Transverse colon (tissue), 4 donors: Measurements from ENCODE around the gene LIFR. TPM values are rescaled to one million over a fixed set of nuclear protein-coding genes. Genes with fewer than 3 reads are reported as not detected.

Source experiments
- DNase-seq: peaks from one replicate; pipeline ENCODE4 v3.0.0-alpha.2; 2019
- H3K27ac ChIP-seq, 4 donors: fragments of 200-600 bp; sonication (generic); 2 replicates each; pipeline ENCODE4 v1.5.1; 2016 to 2018; ENCODE audit warnings: inconsistent platforms in 4 of 4
- H3K27me3 ChIP-seq: fragments of 200-600 bp; sonication (generic); 2 replicates; pipeline ENCODE4 v1.5.1; 2017; ENCODE audit warnings: inconsistent platforms
- H3K36me3 ChIP-seq, 4 donors: fragments of 200-600 bp; sonication (generic); 2 replicates each; pipeline ENCODE4 v1.5.1; 2017 to 2019; ENCODE audit warnings: inconsistent platforms in 4 of 4
- H3K4me1 ChIP-seq, 4 donors: fragments of 200-600 bp; sonication (generic); 2 replicates each; pipeline ENCODE4 v1.5.1; 2017 to 2020; ENCODE audit warnings: inconsistent platforms in 4 of 4
- H3K4me3 ChIP-seq, 4 donors: fragments of 200-600 bp; sonication (generic); 1 replicate in 1 of 4; 2 replicates in 3 of 4; pipeline versions ENCODE4 v1.5.1 to v1.6.1; 2017 to 2019; ENCODE audit warnings: inconsistent platforms in 4 of 4
- H3K9me3 ChIP-seq, 2 donors: fragments of 200-600 bp; sonication (generic); 2 replicates each; pipeline ENCODE4 v1.5.1; 2017 to 2019; ENCODE audit warnings: inconsistent platforms in 2 of 2
- EP300 ChIP-seq: sonication (generic); formaldehyde crosslinking; IDR thresholded peaks from one replicate; pipeline ENCODE4 v1.6.1; 2017; ENCODE audit warnings: antibody characterized with exemption, low read depth
- POLR2A ChIP-seq: fragments of 450-650 bp; IDR thresholded peaks from one replicate; pipeline ENCODE4 v1.6.1; 2016; ENCODE audit warnings: antibody characterized with exemption, mild to moderate bottlenecking, moderate library complexity
- POLR2AphosphoS5 ChIP-seq, 3 donors: sonication (generic); formaldehyde crosslinking; IDR thresholded peaks; one replicate each; pipeline ENCODE4 v1.6.1; 2016; ENCODE audit warnings: antibody characterized with exemption in 3 of 3
- WGBS, 2 donors: methylation state at CpG; one replicate each; pipeline ENCODE4 v1.1.5; 2018; ENCODE audit warnings: low coverage in 1 of 2; 5-methylcytosine and 5-hydroxymethylcytosine counted together
- in situ Hi-C, 4 donors: fragments of 200-750 bp; cut with MboI; loops; one replicate each; pipeline versions ENCODE4 v1.15.0 to v1.15.1; 2017; ENCODE audit warnings: low sequenced_read_pairs in 3 of 4, low pct_ligation_motif_present in 1 of 4, low pct_unique_long_range_greater_than_20kb in 1 of 4
- intact Hi-C: fragments of 100-400 bp; cut with DNase I; formaldehyde crosslinking; loops from one replicate; pipeline ENCODE4 v1.15.1; 2023; ENCODE audit warnings: low total_unique reads
- total RNA-seq, 4 donors: library from RNA; depleted of rRNA; stranded (reverse); fragments of >200 nt; gene quantifications; one replicate each; pipeline ENCODE4 v1.1.0, GENCODE V29; 2016
- TF ChIP-seq, protein P1 (sequence below), 5 experiments: fragments of 200-600 bp in 3 of 5; fragments of 450-650 bp in 2 of 5; sonication (generic) in 3 of 5; IDR thresholded peaks; 1 replicate in 2 of 5; 2 replicates in 3 of 5; pipeline ENCODE4 v1.5.1; 2016 to 2017; ENCODE audit warnings: antibody characterized with exemption in 5 of 5, inconsistent platforms in 3 of 5, mild to moderate bottlenecking in 2 of 5, moderate library complexity in 1 of 5

The LIFR gene
- total RNA-seq, 4 donors from 2014 or later = 4.9 to 28.1 (median 12.8) TPM

DNA sequence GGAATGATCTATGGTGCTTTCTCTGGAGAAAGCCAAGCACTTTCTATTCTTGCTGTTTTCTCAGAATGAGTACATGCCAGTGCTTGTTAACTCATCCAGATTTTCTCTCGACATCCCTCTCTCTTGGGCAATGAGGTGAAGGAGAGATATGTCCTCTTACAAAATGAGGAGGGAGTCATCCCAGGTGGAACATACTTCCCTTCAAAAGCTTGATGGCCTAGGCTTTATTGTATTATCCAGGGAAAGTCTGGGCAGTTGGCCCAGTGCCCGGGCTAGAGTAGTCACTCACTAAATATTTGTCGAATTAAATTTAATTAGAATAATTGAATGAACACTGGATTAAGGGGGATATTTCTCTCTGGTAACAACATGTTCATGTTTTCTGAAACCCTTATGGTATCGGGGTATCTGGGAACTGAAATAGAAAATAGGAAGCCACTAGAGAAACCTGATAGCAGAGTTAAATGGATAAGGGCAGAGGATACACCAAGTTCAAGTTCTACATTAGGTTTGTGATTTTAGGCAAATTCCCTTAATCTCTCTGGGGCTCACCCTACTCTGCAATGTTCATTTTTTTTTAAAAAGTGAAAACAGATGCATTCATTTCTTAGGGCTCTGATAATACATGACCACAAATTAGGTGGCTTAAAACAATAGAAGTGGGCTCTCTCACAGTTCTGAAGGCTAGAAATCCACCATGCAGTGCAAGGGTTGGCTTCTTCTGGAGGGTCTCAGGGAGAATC is 99.6 kb downstream of the LIFR start:
- DNase-seq = no peak
- Histone ChIP-seq H3K27me3 (peaks cover 6% of the 10 kb centered on the region), H3K27ac (no peak overlapping the region), H3K9me3 (no peaks in the 10 kb centered on the region), H3K4me1 (no peaks in the 10 kb centered on the region), H3K36me3 (no peaks in the 10 kb centered on the region), H3K4me3 (no peak overlapping the region)
- intact Hi-C loops = no loop called here
- in situ Hi-C loops = no loop called here
- WGBS, 2 donors = 81 to 90% methylated on average over 4 of the region's 4 CpGs
- TF ChIP-seq EP300 = no peak
- TF ChIP-seq POLR2AphosphoS5 (IDR thresholded peaks at IDR 0.05) = no peak
- TF ChIP-seq POLR2A = no peak
- TF ChIP-seq, protein P1, sequence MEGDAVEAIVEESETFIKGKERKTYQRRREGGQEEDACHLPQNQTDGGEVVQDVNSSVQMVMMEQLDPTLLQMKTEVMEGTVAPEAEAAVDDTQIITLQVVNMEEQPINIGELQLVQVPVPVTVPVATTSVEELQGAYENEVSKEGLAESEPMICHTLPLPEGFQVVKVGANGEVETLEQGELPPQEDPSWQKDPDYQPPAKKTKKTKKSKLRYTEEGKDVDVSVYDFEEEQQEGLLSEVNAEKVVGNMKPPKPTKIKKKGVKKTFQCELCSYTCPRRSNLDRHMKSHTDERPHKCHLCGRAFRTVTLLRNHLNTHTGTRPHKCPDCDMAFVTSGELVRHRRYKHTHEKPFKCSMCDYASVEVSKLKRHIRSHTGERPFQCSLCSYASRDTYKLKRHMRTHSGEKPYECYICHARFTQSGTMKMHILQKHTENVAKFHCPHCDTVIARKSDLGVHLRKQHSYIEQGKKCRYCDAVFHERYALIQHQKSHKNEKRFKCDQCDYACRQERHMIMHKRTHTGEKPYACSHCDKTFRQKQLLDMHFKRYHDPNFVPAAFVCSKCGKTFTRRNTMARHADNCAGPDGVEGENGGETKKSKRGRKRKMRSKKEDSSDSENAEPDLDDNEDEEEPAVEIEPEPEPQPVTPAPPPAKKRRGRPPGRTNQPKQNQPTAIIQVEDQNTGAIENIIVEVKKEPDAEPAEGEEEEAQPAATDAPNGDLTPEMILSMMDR (IDR thresholded peaks at IDR 0.05) = no peak

DNA sequence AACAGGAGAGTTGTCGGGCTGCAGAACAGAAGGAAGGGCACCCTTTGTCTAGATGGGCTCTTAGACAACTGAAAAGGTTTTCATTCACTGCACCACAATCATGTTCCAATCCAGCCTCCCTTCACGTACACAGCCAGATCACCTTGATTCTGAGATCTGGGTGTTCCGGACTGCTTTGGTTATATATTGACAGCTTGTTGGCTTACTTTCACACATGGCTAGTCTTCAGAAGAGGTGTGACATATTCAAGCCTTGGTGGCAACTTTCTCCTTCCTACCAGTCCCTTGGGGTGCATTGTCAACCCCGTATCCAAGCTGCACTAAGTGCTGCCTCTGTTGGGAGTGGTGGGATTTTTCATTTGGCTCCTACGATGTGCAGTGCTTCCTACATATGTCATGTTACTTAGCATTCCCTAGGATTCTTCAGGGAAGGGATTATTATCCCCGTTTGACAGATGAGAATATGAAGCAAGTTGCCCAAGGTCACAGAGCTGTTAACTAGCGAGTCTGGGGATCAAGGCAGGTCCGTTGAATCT is 100.6 kb downstream of the LIFR start:
- in situ Hi-C loops = no loop called here
- no peak overlapping the region for H3K4me3 ChIP-seq

DNA sequence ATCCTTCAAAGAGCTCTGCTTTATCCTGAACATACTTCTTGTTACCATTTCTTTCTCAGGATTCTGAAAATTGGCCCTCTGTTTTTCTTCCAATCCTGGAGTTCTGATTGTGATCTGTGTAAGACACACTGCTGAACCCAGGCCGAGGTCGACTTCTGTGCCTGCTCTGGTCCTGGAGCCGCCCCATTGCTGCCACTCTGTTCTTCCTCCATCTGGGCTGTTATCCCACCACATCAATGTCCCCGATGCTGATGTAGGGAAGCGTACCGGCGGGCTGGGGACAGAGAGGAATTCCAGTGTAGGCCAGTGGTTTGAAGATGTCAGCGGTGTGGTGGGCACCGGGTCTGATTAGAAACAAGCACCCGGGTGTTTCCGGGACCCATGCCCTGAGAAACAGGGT is 102.5 kb downstream of the LIFR start:
- DNase-seq = no peak

More for the DNA sequence above, 100.6 kb downstream of the LIFR start:
- Histone ChIP-seq H3K27ac (no peak overlapping the region), H3K4me1 (no peaks in the 10 kb centered on the region), H3K27me3 (peaks cover 6% of the 10 kb centered on the region), H3K36me3 (no peaks in the 10 kb centered on the region), H3K9me3 (no peaks in the 10 kb centered on the region)
- intact Hi-C loops = no loop called here
- WGBS, 2 donors = 50 to 66% methylated on average over 4 to 8 of the region's 8 CpGs
- TF ChIP-seq POLR2AphosphoS5 (IDR thresholded peaks at IDR 0.05) (no peak), EP300 (no peak), POLR2A (no peak)
- TF ChIP-seq, protein P1 (IDR thresholded peaks at IDR 0.05) = no peak
- DNase-seq = no peak

DNA sequence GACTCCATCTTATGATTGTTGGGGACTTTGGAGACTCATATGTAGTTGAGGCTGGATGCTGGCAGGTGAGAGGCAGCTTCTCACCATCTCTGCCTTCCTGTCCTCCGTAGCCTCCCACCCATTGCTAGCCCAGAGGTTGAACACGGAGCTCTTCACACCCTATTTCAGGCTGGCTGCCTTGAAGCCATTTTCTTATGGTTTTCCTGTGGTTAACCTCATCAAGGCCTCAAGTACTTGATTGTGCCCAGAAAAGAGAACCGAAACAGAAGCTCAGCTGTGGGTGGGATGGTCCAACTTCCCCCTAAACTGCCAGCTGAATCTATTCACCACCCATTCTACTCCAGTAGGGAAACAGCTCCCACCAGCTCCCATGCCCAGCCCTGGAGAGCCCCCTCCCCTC is 102.9 kb downstream of the LIFR start:
- H3K27me3 ChIP-seq = peaks cover 4% of the 10 kb centered on the region
- no peaks in the 10 kb centered on the region for H3K9me3 ChIP-seq
- intact Hi-C loops (no loop called here), in situ Hi-C loops (no loop called here)
- H3K4me3 ChIP-seq = no peak overlapping the region
- DNase-seq = no peak
- H3K4me1 ChIP-seq = peaks cover 0 to 3% (median 0%) of the 10 kb centered on the region in 4 donors
- H3K36me3 ChIP-seq = no peaks in the 10 kb centered on the region
- TF ChIP-seq POLR2AphosphoS5 (IDR thresholded peaks at IDR 0.05) = no peak
- TF ChIP-seq, protein P1 (IDR thresholded peaks at IDR 0.05) = no peak
- no peak for TF ChIP-seq EP300
- TF ChIP-seq POLR2A = no peak
- WGBS, 2 donors = 64 to 100% methylated on average over 1 to 3 of the region's 3 CpGs
- no peak overlapping the region for H3K27ac ChIP-seq

More for the DNA sequence above, 102.5 kb downstream of the LIFR start:
- WGBS, 2 donors = 85 to 92% methylated on average over 2 to 11 of the region's 11 CpGs
- no peaks in the 10 kb centered on the region for H3K36me3 ChIP-seq
- no peak overlapping the region for H3K4me3 ChIP-seq
- no peak for TF ChIP-seq POLR2A
- TF ChIP-seq POLR2AphosphoS5 (IDR thresholded peaks at IDR 0.05) = no peak
- intact Hi-C loops = no loop called here
- H3K9me3 ChIP-seq = no peaks in the 10 kb centered on the region
- in situ Hi-C loops = no loop called here
- H3K4me1 ChIP-seq = no peaks in the 10 kb centered on the region
- H3K27me3 ChIP-seq = no peaks in the 10 kb centered on the region
- no peak overlapping the region for H3K27ac ChIP-seq
